IMR-90 (cell line): Measurements from ENCODE around the gene TMC8. TPM values are rescaled to one million over a fixed set of nuclear protein-coding genes. Genes with fewer than 3 reads are reported as not detected.

ENCODE experiments used
- ATAC-seq: fragments of 200-7000 bp; cut with Tn5 transposase; 2 replicates; pipeline ENCODE4 v1.9.1; 2020; ENCODE audit warnings: low read depth, mild to moderate bottlenecking, moderate library complexity
- BruUV-seq: library from RNA; stranded (reverse); fragments of 400-500 nt; replicated peaks from 2 replicates; lab custom pipeline; 2021; lab: Mats Ljungman, UMichigan
- CTCF ChIA-PET: fragments of 300-600 bp; formaldehyde crosslinking; extraction: SDS; loops from one replicate; lab custom pipeline; 2021; ENCODE audit warnings: antibody characterized with exemption; lab: Yijun Ruan, JAX
- POLR2A ChIA-PET: fragments of 300-600 bp; sonication (Branson Sonifier 250); formaldehyde crosslinking; loops from one replicate; lab custom pipeline; 2022; ENCODE audit warnings: antibody characterized with exemption; ENCODE audit not compliant: unreplicated experiment; lab: Charles Lee
- DNase-seq: peaks from one replicate; pipeline ENCODE4 v3.0.0; 2013
- H2AFZ ChIP-seq: replicated peaks from 2 replicates; pipeline ENCODE3; 2013; ENCODE audit warnings: low read length, mild to moderate bottlenecking; ENCODE audit not compliant: poor library complexity
- H2AK5ac ChIP-seq: 2 replicates; pipeline ENCODE4 v1.6.1; 2013; ENCODE audit warnings: low read depth, low read length, inconsistent platforms
- H2AK9ac ChIP-seq: replicated peaks from 2 replicates; pipeline ENCODE3; 2013; ENCODE audit warnings: mild to moderate bottlenecking, low read depth, low read length, moderate library complexity; ENCODE audit not compliant: poor library complexity
- H2BK120ac ChIP-seq: 2 replicates; pipeline ENCODE4 v1.6.1; 2013; ENCODE audit warnings: low read depth, low read length, inconsistent platforms
- H2BK15ac ChIP-seq: 3 replicates; pipeline ENCODE4 v1.6.1; 2013; ENCODE audit warnings: low read depth, low read length, inconsistent platforms
- H2BK20ac ChIP-seq: 2 replicates; pipeline ENCODE4 v1.6.1; 2013; ENCODE audit warnings: low read depth, mild to moderate bottlenecking, inconsistent platforms, low read length, moderate library complexity
- H2BK5ac ChIP-seq: 2 replicates; pipeline ENCODE4 v1.6.1; 2013; ENCODE audit warnings: mild to moderate bottlenecking, low read depth, low read length, inconsistent platforms; ENCODE audit not compliant: poor library complexity, severe bottlenecking
- H3K14ac ChIP-seq: replicated peaks from 2 replicates; pipeline ENCODE4 v1.6.1; 2013; ENCODE audit warnings: low read depth, low read length, inconsistent platforms
- H3K18ac ChIP-seq: 2 replicates; pipeline ENCODE4 v1.6.1; 2013; ENCODE audit warnings: low read depth, low read length, control low read depth
- H3K23ac ChIP-seq: 2 replicates; pipeline ENCODE4 v1.6.1; 2013; ENCODE audit warnings: low read depth, low read length, inconsistent platforms
- H3K27ac ChIP-seq: 2 replicates; pipeline ENCODE4 v1.5.1; 2013; ENCODE audit warnings: mild to moderate bottlenecking, control low read depth, low read length; ENCODE audit not compliant: insufficient read depth
- H3K27me3 ChIP-seq: 2 replicates; pipeline ENCODE4 v1.6.1; 2013; ENCODE audit warnings: low read length; ENCODE audit not compliant: control insufficient read depth, insufficient read depth
- H3K36me3 ChIP-seq: 2 replicates; pipeline ENCODE4 v1.6.1; 2013; ENCODE audit warnings: low read length, mixed read lengths; ENCODE audit not compliant: control insufficient read depth, insufficient read depth
- H3K4ac ChIP-seq: 2 replicates; pipeline ENCODE4 v1.6.1; 2013; ENCODE audit warnings: low read depth, low read length, inconsistent platforms
- H3K4me1 ChIP-seq: 2 replicates; pipeline ENCODE4 v1.6.1; 2013; ENCODE audit warnings: low read length, mixed read lengths; ENCODE audit not compliant: control insufficient read depth, insufficient read depth
- H3K4me2 ChIP-seq: 2 replicates; pipeline ENCODE4 v1.6.1; 2013; ENCODE audit warnings: low read depth, mild to moderate bottlenecking, control low read depth, low read length, moderate library complexity
- H3K4me3 ChIP-seq: 2 replicates; pipeline ENCODE4 v1.5.1; 2013; ENCODE audit warnings: low read depth, mild to moderate bottlenecking, control low read depth, low read length, moderate library complexity; ENCODE audit not compliant: insufficient read depth
- H3K56ac ChIP-seq: 2 replicates; pipeline ENCODE4 v1.6.1; 2013; ENCODE audit warnings: low read length, inconsistent platforms; ENCODE audit not compliant: insufficient read depth; ENCODE audit errors: extremely low read depth
- H3K79me1 ChIP-seq, 2 experiments: 2 replicates each; pipeline ENCODE4 v1.6.1; 2013; ENCODE audit warnings: low read length in 2 of 2, inconsistent platforms in 1 of 2, low read depth in 1 of 2
- H3K9ac ChIP-seq: 2 replicates; pipeline ENCODE4 v1.6.1; 2013; ENCODE audit warnings: low read depth, low read length, control low read depth
- H3K9me1 ChIP-seq: 2 replicates; pipeline ENCODE4 v1.6.1; 2013; ENCODE audit warnings: low read length, inconsistent platforms; ENCODE audit not compliant: insufficient read depth
- H3K9me3 ChIP-seq: 2 replicates; pipeline ENCODE4 v1.6.1; 2013; ENCODE audit warnings: low read length; ENCODE audit not compliant: control insufficient read depth, insufficient read depth
- H4K20me1 ChIP-seq: 2 replicates; pipeline ENCODE4 v1.6.1; 2013; ENCODE audit warnings: low read length, inconsistent platforms; ENCODE audit not compliant: insufficient read depth
- H4K5ac ChIP-seq: 2 replicates; pipeline ENCODE4 v1.6.1; 2013; ENCODE audit warnings: mild to moderate bottlenecking, low read depth, low read length, control low read depth
- H4K8ac ChIP-seq, 2 experiments: 2 replicates each; pipeline ENCODE4 v1.6.1; 2013; ENCODE audit warnings: low read depth in 2 of 2, low read length in 2 of 2, control low read depth in 1 of 2, inconsistent platforms in 1 of 2
- H4K91ac ChIP-seq: 2 replicates; pipeline ENCODE4 v1.6.1; 2013; ENCODE audit warnings: low read depth, low read length, inconsistent platforms; ENCODE audit not compliant: insufficient read depth
- BHLHE40 ChIP-seq: fragments of 150-350 bp; IDR thresholded peaks from 2 replicates; pipeline ENCODE4 v1.6.1; 2016; ENCODE audit warnings: mild to moderate bottlenecking, low read depth, low read length
- ELK1 ChIP-seq: fragments of 150-350 bp; IDR thresholded peaks from 2 replicates; pipeline ENCODE4 v1.6.1; 2016; ENCODE audit warnings: low read depth, mild to moderate bottlenecking, low read length, moderate library complexity, borderline replicate concordance
- MAFK ChIP-seq: IDR thresholded peaks from 2 replicates; pipeline ENCODE4 v1.6.1; 2012; ENCODE audit warnings: low read depth, low read length, improper control_type of control experiment
- POLR2A ChIP-seq: IDR thresholded peaks from 2 replicates; pipeline ENCODE4 v1.6.1; 2012; ENCODE audit warnings: mild to moderate bottlenecking, low read depth, low read length
- WGBS, 2 experiments: methylation state at CpG; one replicate each; pipeline versions ENCODE4 v1.1.5 to v1.1.7; 2013; ENCODE audit warnings: missing lambda C conversion rate in 2 of 2; ENCODE audit not compliant: insufficient read length in 1 of 2; ENCODE audit errors: extremely low coverage in 2 of 2; 5-methylcytosine and 5-hydroxymethylcytosine counted together
- dilution Hi-C: fragments of 300-500 bp; cut with HindIII; formaldehyde crosslinking; loops from one replicate; pipeline ENCODE4 v1.14.3; 2018; ENCODE audit warnings: low sequenced_read_pairs; ENCODE audit not compliant: unreplicated experiment
- in situ Hi-C: fragments of 300-500 bp; cut with MboI; formaldehyde crosslinking; loops from 3 replicates; pipeline ENCODE4 v1.14.3; 2019; ENCODE audit warnings: low sequenced_read_pairs, inconsistent platforms, mixed read lengths
- intact Hi-C: fragments of 100-400 bp; cut with micrococcal nuclease; formaldehyde crosslinking; loops from 2 replicates; pipeline ENCODE4 v1.10.0; 2022
- polyA plus RNA-seq, 3 experiments: library from polyadenylated mRNA; depleted of rRNA; stranded (reverse); fragments of >200 nt; gene quantifications; 2 replicates each; pipeline ENCODE4 v1.2.3, GENCODE V29; 2012; ENCODE audit warnings: low replicate concordance in 1 of 3
- total RNA-seq: library from RNA; depleted of rRNA; stranded (reverse); fragments of >200 nt; gene quantifications from 2 replicates; pipeline ENCODE4 v1.2.3, GENCODE V29; 2012
- TF ChIP-seq, protein P1 (sequence below): fragments of 150-350 bp; IDR thresholded peaks from 2 replicates; pipeline ENCODE4 v1.6.1; 2017; ENCODE audit warnings: mild to moderate bottlenecking, antibody characterized with exemption, low read length, low read depth
- TF ChIP-seq, protein P2 (sequence below): conservative IDR thresholded peaks from 2 replicates; pipeline ENCODE4 v1.5.1; 2012; ENCODE audit warnings: mild to moderate bottlenecking, low read depth, low read length, improper control_type of control experiment

Gene TMC8
- total and polyA plus RNA-seq, 2 of the 4 experiments (the other 2 are of a cell fraction): not detected

- no peak for ATAC-seq
- Histone ChIP-seq H3K4me3 (no peak overlapping the region), H3K56ac (no peak overlapping the region), H3K14ac (no peak overlapping the region), H3K18ac (no peak overlapping the region), H4K8ac (no peak overlapping the region), H2BK5ac (no peak overlapping the region), H3K9ac (no peak overlapping the region), H3K23ac (no peak overlapping the region), H3K9me1 (no peaks in the 10 kb centered on the region), H3K27ac (no peak overlapping the region), H4K5ac (no peak overlapping the region), H4K91ac (no peak overlapping the region), H2BK20ac (no peak overlapping the region), H3K79me1 (no peaks in the 10 kb centered on the region), H3K4me1 (no peaks in the 10 kb centered on the region), H4K20me1 (no peaks in the 10 kb centered on the region), H3K4ac (no peak overlapping the region), H2AFZ (no peak overlapping the region), H2AK9ac (no peak overlapping the region), H2AK5ac (no peak overlapping the region), H3K36me3 (no peaks in the 10 kb centered on the region), H2BK120ac (no peak overlapping the region), H2BK15ac (no peak overlapping the region), H3K27me3 (no peaks in the 10 kb centered on the region; the same call in 1 of the 2 replicates), H3K9me3 (no peaks in the 10 kb centered on the region), H3K4me2 (no peak overlapping the region)
- DNase-seq: no peak
- in situ Hi-C loops: no loop called here
- no TSS peak for BruUV-seq
- dilution Hi-C loops: no loop called here
- POLR2A ChIA-PET: no interaction called here
- no peak for TF ChIP-seq POLR2A
- no peak for TF ChIP-seq BHLHE40
- no peak for TF ChIP-seq MAFK
- TF ChIP-seq, protein P1, sequence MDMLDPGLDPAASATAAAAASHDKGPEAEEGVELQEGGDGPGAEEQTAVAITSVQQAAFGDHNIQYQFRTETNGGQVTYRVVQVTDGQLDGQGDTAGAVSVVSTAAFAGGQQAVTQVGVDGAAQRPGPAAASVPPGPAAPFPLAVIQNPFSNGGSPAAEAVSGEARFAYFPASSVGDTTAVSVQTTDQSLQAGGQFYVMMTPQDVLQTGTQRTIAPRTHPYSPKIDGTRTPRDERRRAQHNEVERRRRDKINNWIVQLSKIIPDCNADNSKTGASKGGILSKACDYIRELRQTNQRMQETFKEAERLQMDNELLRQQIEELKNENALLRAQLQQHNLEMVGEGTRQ: no peak
- TF ChIP-seq, protein P2, sequence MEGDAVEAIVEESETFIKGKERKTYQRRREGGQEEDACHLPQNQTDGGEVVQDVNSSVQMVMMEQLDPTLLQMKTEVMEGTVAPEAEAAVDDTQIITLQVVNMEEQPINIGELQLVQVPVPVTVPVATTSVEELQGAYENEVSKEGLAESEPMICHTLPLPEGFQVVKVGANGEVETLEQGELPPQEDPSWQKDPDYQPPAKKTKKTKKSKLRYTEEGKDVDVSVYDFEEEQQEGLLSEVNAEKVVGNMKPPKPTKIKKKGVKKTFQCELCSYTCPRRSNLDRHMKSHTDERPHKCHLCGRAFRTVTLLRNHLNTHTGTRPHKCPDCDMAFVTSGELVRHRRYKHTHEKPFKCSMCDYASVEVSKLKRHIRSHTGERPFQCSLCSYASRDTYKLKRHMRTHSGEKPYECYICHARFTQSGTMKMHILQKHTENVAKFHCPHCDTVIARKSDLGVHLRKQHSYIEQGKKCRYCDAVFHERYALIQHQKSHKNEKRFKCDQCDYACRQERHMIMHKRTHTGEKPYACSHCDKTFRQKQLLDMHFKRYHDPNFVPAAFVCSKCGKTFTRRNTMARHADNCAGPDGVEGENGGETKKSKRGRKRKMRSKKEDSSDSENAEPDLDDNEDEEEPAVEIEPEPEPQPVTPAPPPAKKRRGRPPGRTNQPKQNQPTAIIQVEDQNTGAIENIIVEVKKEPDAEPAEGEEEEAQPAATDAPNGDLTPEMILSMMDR: no peak
- no peak for TF ChIP-seq ELK1
- 57% methylated on average over 1 of the region's 7 CpGs; no CpG with 5 or more reads in 1 of the 2 experiments for WGBS, 2 experiments
- intact Hi-C loops: no loop called here
- CTCF ChIA-PET: no interaction called here
These were observed 21.0 kb downstream of the TMC8 start for GRCh38 chr17:78151514-78152008.
